GM19043 (cell line): ENCODE data around the gene ADA.

Experiments
- ATAC-seq: cut with Tn5 transposase; IDR thresholded peaks from one replicate; pipeline ENCODE4 v1.9.1; 2021; ENCODE audit warnings: low read depth; ENCODE audit not compliant: unreplicated experiment

The ADA gene

GRCh38 chr20:44625361-44625760 lies 26.1 kb downstream of the ADA start:
- no peak for ATAC-seq

- no peak for ATAC-seq
Measured at GRCh38 chr20:44624743-44625271, 26.7 kb downstream of the ADA start.

- no peak for ATAC-seq
Measured at GRCh38 chr20:44624152-44624551, 27.3 kb downstream of the ADA start.

- no peak for ATAC-seq
Measured at GRCh38 chr20:44622501-44623270, 28.8 kb downstream of the ADA start.

- no peak for ATAC-seq
Measured at GRCh38 chr20:44621939-44622338, 29.6 kb downstream of the ADA start.

- ATAC-seq: no peak
Measured at GRCh38 chr20:44621325-44621724, 30.2 kb downstream of the ADA start.

GRCh38 chr20:44620030-44620429 lies 31.5 kb downstream of the ADA start:
- ATAC-seq: no peak

- ATAC-seq: no peak
Measured at GRCh38 chr20:44619294-44619693, 32.2 kb downstream of the ADA start.

- ATAC-seq: no peak
Measured at GRCh38 chr20:44618318-44618731, 33.2 kb downstream of the ADA start.

GRCh38 chr20:44616604-44616964 lies 34.9 kb downstream of the ADA start:
- no peak for ATAC-seq

- no peak for ATAC-seq
Measured at GRCh38 chr20:44615876-44616603, 35.5 kb downstream of the ADA start.

GRCh38 chr20:44615169-44615791 lies 36.2 kb downstream of the ADA start:
- ATAC-seq: no peak

GRCh38 chr20:44614525-44614924 lies 37.0 kb downstream of the ADA start:
- no peak for ATAC-seq

GRCh38 chr20:44613575-44613974 lies 37.9 kb downstream of the ADA start:
- ATAC-seq: no peak

GRCh38 chr20:44610313-44610962 lies 41.1 kb downstream of the ADA start:
- ATAC-seq: no peak

- peak; percentile 61 for ATAC-seq
Measured at GRCh38 chr20:44609516-44610312, 41.8 kb downstream of the ADA start.

- ATAC-seq: no peak
Measured at GRCh38 chr20:44609006-44609515, 42.4 kb downstream of the ADA start.

GRCh38 chr20:44606725-44607441 lies 44.6 kb downstream of the ADA start:
- no peak for ATAC-seq

GRCh38 chr20:44603327-44603726 lies 48.2 kb downstream of the ADA start:
- no peak for ATAC-seq
